ENCODE data around the gene NCBP3.

Gene NCBP3

DNA sequence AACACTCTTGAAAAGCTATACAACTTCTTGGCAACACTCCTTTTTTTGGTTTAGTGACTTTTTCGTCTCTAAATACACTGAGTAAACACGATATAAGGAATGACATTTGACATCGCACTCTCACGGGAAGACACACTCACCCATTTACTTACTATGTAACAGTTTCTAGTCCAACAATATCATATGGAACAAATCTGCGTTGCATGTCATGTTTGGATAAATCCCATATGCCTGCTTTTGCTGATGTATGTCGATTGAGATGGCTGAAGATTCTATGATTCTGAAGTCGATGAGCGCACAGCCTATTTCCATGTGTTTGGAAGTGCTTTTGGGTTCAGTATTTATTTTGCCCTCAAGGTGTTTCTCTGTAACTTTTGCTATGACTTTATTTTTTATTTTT is 63.3 kb downstream of the NCBP3 start:
- TF ChIP-seq CTCF (IDR thresholded peaks at IDR 0.05): no peak

DNA sequence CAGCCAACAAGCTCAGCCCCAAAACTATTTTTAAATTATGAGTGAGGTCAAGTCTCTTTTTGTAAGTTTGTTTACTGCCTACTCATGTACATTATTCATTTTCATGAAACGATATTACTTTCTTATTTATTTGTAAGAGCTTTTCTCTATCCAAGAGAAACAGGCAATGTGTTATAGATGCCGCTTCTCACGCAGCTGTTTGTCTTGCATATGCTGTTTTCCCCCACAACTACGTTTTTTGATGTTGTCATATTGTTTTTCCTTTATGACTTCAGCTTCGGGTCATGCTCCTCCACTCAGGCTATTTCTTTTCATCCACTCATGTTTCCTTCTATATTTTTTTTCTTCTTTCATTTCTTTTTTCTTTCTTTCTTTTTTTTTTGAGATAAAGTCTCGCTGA is 65.1 kb downstream of the NCBP3 start:
- TF ChIP-seq CTCF (IDR thresholded peaks at IDR 0.05): no peak

DNA sequence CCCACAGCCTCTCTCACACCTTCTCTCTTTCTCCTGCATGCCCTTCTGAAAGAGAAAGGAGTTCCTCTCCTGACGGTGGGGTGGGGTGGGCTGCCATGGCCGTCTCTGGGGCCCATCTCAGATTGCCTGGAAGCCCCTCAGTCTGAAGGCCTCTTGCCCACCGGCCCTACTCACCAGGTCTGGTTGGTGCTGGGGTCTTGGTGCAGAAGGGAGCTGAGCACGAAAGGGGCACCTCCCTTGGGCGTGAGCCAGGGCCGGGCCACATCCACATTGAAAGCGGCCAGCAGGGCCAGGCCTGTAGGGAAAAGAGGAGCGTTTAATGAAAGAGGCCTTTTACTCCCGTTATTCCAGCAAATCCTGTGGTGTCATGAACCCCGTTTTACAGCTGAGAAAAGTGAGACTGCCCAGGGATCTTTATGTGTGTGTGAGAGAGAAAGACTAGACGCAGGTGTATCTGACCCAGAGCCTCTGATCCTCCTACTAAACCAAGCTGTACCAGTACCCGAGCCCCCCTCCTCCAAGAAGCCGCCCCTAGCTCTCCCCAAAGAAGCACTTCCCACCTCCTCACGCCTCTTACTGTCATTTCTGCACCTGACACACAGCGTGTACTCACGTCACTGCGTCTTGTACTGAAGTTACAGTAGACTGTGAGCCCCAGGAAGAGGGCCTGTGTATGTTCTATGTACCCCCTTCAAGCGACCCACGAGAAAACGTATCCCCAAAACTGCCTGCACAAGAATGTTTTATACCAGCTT is 68.5 kb downstream of the NCBP3 start:
- TF ChIP-seq CTCF (IDR thresholded peaks at IDR 0.05): no peak

GRCh38 chr17:3773966-3774365 is 72.1 kb downstream of the NCBP3 start:
- no peak for TF ChIP-seq CTCF (IDR thresholded peaks at IDR 0.05)

- TF ChIP-seq CTCF (IDR thresholded peaks at IDR 0.05): no peak
Observed at GRCh38 chr17:3773511-3773910, 72.5 kb downstream of the NCBP3 start.

GRCh38 chr17:3772764-3773163 is 73.3 kb downstream of the NCBP3 start:
- no peak for TF ChIP-seq CTCF (IDR thresholded peaks at IDR 0.05)

- TF ChIP-seq CTCF (IDR thresholded peaks at IDR 0.05): no peak
Observed at GRCh38 chr17:3771140-3771539, 74.9 kb downstream of the NCBP3 start.

DNA sequence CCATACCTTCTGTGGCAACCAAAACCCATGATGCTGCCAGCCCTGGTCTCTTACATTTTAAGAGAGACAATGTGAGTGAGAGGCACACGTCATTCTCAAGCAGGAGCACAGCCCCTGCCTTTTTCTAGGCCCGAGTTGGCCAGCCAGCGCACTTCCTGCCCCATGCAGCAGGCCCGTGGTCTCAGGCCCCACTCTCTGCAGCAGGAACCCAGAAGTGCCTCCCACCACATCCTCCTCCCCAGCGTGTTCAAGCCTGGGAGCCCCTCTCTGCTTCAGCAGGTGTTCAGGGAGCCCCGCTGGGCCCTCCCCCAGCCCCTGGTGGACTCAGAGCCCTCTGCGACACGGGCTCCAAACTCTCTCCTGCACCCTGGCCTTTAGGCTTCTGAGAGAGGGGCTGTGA is 75.6 kb downstream of the NCBP3 start:
- TF ChIP-seq CTCF (IDR thresholded peaks at IDR 0.05): no peak
